Neural progenitor cell (in vitro differentiated cells): ENCODE results near the gene CNTNAP2. TPM values are rescaled to one million over a fixed set of nuclear protein-coding genes. Genes with fewer than 3 reads are reported as not detected.
A peak's percentile ranks its signal among the peaks of the same experiment; 100 is the strongest.

Source experiments
- DNase-seq: peaks from one replicate; pipeline ENCODE4 v3.0.0-alpha.2; 2016; ENCODE audit warnings: low spot score
- H2AFZ ChIP-seq: fragments of 200-600 bp; sonication (generic); replicated peaks from 2 replicates; pipeline ENCODE4 v1.6.1; 2016; ENCODE audit warnings: antibody characterized with exemption
- H3F3A ChIP-seq: fragments of 200-600 bp; sonication (generic); 2 replicates; pipeline ENCODE4 v1.6.1; 2016; ENCODE audit warnings: antibody characterized with exemption, low read depth
- H3K27ac ChIP-seq: fragments of 200-600 bp; sonication (generic); 2 replicates; pipeline ENCODE4 v1.5.1; 2016; ENCODE audit warnings: mild to moderate bottlenecking
- H3K27me3 ChIP-seq: fragments of 200-600 bp; sonication (generic); 2 replicates; pipeline ENCODE4 v1.6.1; 2016; ENCODE audit warnings: mild to moderate bottlenecking, moderate library complexity
- H3K36me3 ChIP-seq: fragments of 200-600 bp; sonication (generic); 2 replicates; pipeline ENCODE4 v1.5.1; 2016
- H3K4me1 ChIP-seq: fragments of 200-600 bp; sonication (generic); 2 replicates; pipeline ENCODE4 v1.6.1; 2016; ENCODE audit warnings: mixed run types
- H3K4me2 ChIP-seq: fragments of 200-600 bp; sonication (generic); 2 replicates; pipeline ENCODE4 v1.6.1; 2016
- H3K4me3 ChIP-seq: fragments of 200-600 bp; sonication (generic); 2 replicates; pipeline ENCODE4 v1.5.1; 2016
- H3K79me2 ChIP-seq: fragments of 200-600 bp; sonication (generic); 2 replicates; pipeline ENCODE4 v1.6.1; 2016; ENCODE audit warnings: low read depth
- H3K9ac ChIP-seq: fragments of 200-600 bp; sonication (generic); 2 replicates; pipeline ENCODE4 v1.6.1; 2016
- H3K9me3 ChIP-seq: fragments of 200-600 bp; sonication (generic); 2 replicates; pipeline ENCODE4 v1.5.1; 2016; ENCODE audit warnings: low read depth
- H4K20me1 ChIP-seq: fragments of 200-600 bp; sonication (generic); 2 replicates; pipeline ENCODE4 v1.6.1; 2016; ENCODE audit warnings: low read depth
- H3K27ac Mint-ChIP-seq: 3 replicates; pipeline ENCODE4 v1.8.0; 2021; ENCODE audit warnings: mixed read lengths
- H3K27me3 Mint-ChIP-seq: 2 replicates; pipeline ENCODE4 v1.8.0; 2022; ENCODE audit warnings: low read depth, mild to moderate bottlenecking, inconsistent platforms, moderate library complexity, mixed read lengths; ENCODE audit not compliant: insufficient read depth
- H3K36me3 Mint-ChIP-seq: 3 replicates; pipeline ENCODE4 v1.8.0; 2021; ENCODE audit warnings: mixed read lengths
- H3K4me1 Mint-ChIP-seq: 3 replicates; pipeline ENCODE4 v1.8.0; 2021; ENCODE audit warnings: mixed read lengths
- H3K4me3 Mint-ChIP-seq: 3 replicates; pipeline ENCODE4 v1.8.0; 2021; ENCODE audit warnings: mild to moderate bottlenecking, moderate library complexity, mixed read lengths
- H3K9me3 Mint-ChIP-seq: 3 replicates; pipeline ENCODE4 v1.8.0; 2020; ENCODE audit warnings: mixed read lengths
- CTCF ChIP-seq: fragments of 200-600 bp; sonication (generic); IDR thresholded peaks from 2 replicates; pipeline ENCODE4 v1.5.1; 2017; ENCODE audit warnings: antibody characterized with exemption, mild to moderate bottlenecking
- EZH2 ChIP-seq: fragments of 200-600 bp; sonication (generic); IDR thresholded peaks from 2 replicates; pipeline ENCODE4 v1.6.1; 2017; ENCODE audit warnings: antibody characterized with exemption, mild to moderate bottlenecking, moderate library complexity
- EZH2phosphoT487 ChIP-seq: fragments of 200-600 bp; sonication (generic); IDR thresholded peaks from 2 replicates; pipeline ENCODE4 v1.6.1; 2017; ENCODE audit warnings: antibody characterized with exemption
- total RNA-seq: library from RNA; depleted of rRNA; stranded (reverse); fragments of >200 nt; gene quantifications from 2 replicates; pipeline ENCODE4 v1.2.3, GENCODE V29; 2015; ENCODE audit warnings: low replicate concordance

CNTNAP2 gene
- total RNA-seq, 1 donor from 2014 or later, result 126 TPM

- Mint-ChIP-seq H3K4me3 (peak overlapping the region; percentile 7), H3K27me3 (peaks cover 5% of the 10 kb centered on the region), H3K36me3 (peaks cover 2% of the 10 kb centered on the region), H3K4me1 (peaks cover 15% of the 10 kb centered on the region), H3K9me3 (peaks cover 22% of the 10 kb centered on the region), H3K27ac (peak overlapping the region; percentile 64)
- Histone ChIP-seq H3K27ac (peak overlapping the region; percentile 77), H2AFZ (no peak overlapping the region), H3K4me3 (peak overlapping the region; percentile 0), H3K4me2 (peak overlapping the region; percentile 56), H3K4me1 (peaks cover 16% of the 10 kb centered on the region), H3K36me3 (no peaks in the 10 kb centered on the region), H3K9ac (no peak overlapping the region), H4K20me1 (no peaks in the 10 kb centered on the region), H3K9me3 (no peaks in the 10 kb centered on the region), H3K79me2 (no peaks in the 10 kb centered on the region), H3F3A (no peaks in the 10 kb centered on the region), H3K27me3 (no peaks in the 10 kb centered on the region)
- peak; percentile 44 for DNase-seq
- TF ChIP-seq CTCF (no peak), EZH2phosphoT487 (no peak), EZH2 (no peak)
Observed at GRCh38 chr7:146791344-146792285, 675.0 kb downstream of the CNTNAP2 start.

- H3K27ac ChIP-seq, result no peak overlapping the region
- H3K79me2 ChIP-seq, result no peaks in the 10 kb centered on the region
- Mint-ChIP-seq H3K36me3 (no peaks in the 10 kb centered on the region), H3K4me1 (no peaks in the 10 kb centered on the region), H3K27me3 (no peaks in the 10 kb centered on the region), H3K9me3 (peaks cover 5% of the 10 kb centered on the region), H3K4me3 (no peak overlapping the region), H3K27ac (no peak overlapping the region)
- H4K20me1 ChIP-seq, result no peaks in the 10 kb centered on the region
- no peaks in the 10 kb centered on the region for H3K36me3 ChIP-seq
- TF ChIP-seq EZH2, result no peak
- TF ChIP-seq CTCF, result no peak
- H3K9me3 ChIP-seq, result no peaks in the 10 kb centered on the region
- no peak overlapping the region for H3K4me2 ChIP-seq
- H3K4me3 ChIP-seq, result no peak overlapping the region
- H3F3A ChIP-seq, result no peaks in the 10 kb centered on the region
- DNase-seq, result no peak
- no peaks in the 10 kb centered on the region for H3K4me1 ChIP-seq
- no peaks in the 10 kb centered on the region for H3K27me3 ChIP-seq
- no peak overlapping the region for H3K9ac ChIP-seq
- H2AFZ ChIP-seq, result no peak overlapping the region
Observed at GRCh38 chr7:146804620-146805019, 688.0 kb downstream of the CNTNAP2 start.

GRCh38 chr7:146805082-146805481 lies 688.5 kb downstream of the CNTNAP2 start:
- no peak overlapping the region for H3K4me3 ChIP-seq
- H3K4me1 Mint-ChIP-seq, result no peaks in the 10 kb centered on the region
- H3K27ac ChIP-seq, result no peak overlapping the region
- peaks cover 7% of the 10 kb centered on the region for H3K9me3 Mint-ChIP-seq
- H3K36me3 ChIP-seq, result no peaks in the 10 kb centered on the region
- H2AFZ ChIP-seq, result no peak overlapping the region
- H3K9me3 ChIP-seq, result no peaks in the 10 kb centered on the region
- TF ChIP-seq EZH2, result no peak
- no peak for TF ChIP-seq EZH2phosphoT487
- no peak for TF ChIP-seq CTCF
- H3F3A ChIP-seq, result no peaks in the 10 kb centered on the region
- no peak overlapping the region for H3K9ac ChIP-seq
- H3K79me2 ChIP-seq, result no peaks in the 10 kb centered on the region
- no peaks in the 10 kb centered on the region for H3K27me3 ChIP-seq
- no peak overlapping the region for H3K4me3 Mint-ChIP-seq
- no peak overlapping the region for H3K4me2 ChIP-seq
- no peak overlapping the region for H3K27ac Mint-ChIP-seq
- no peaks in the 10 kb centered on the region for H3K36me3 Mint-ChIP-seq
- H4K20me1 ChIP-seq, result no peaks in the 10 kb centered on the region
- H3K27me3 Mint-ChIP-seq, result no peaks in the 10 kb centered on the region
- H3K4me1 ChIP-seq, result no peaks in the 10 kb centered on the region
- DNase-seq, result no peak
